Prostate gland (tissue), 2 donors: ENCODE data around the gene RNF223. TPM values are rescaled to one million over a fixed set of nuclear protein-coding genes. Genes with fewer than 3 reads are reported as not detected.
A peak's percentile ranks its signal among the peaks of the same experiment; 100 is the strongest.

ENCODE experiments used
- DNase-seq: peaks from one replicate; pipeline ENCODE4 v3.0.0-alpha.2; 2019; ENCODE audit warnings: low spot score
- H3K27ac ChIP-seq, 2 donors: fragments of 200-600 bp; sonication (generic); 2 replicates each; pipeline ENCODE4 v1.5.1; 2017 to 2019
- H3K27me3 ChIP-seq: fragments of 200-600 bp; sonication (generic); replicated peaks from 2 replicates; pipeline ENCODE4 v1.5.1; 2019; ENCODE audit not compliant: insufficient read depth
- H3K36me3 ChIP-seq, 2 donors: fragments of 200-600 bp; sonication (generic); 1 replicate in 1 of 2; 2 replicates in 1 of 2; pipeline versions ENCODE4 v1.5.1 to v1.8.1; 2017 to 2019
- H3K4me1 ChIP-seq: fragments of 200-600 bp; sonication (generic); replicated peaks from 2 replicates; pipeline ENCODE4 v1.5.1; 2019
- H3K4me3 ChIP-seq, 2 donors: fragments of 200-600 bp; sonication (generic); 2 replicates each; pipeline ENCODE4 v1.5.1; 2017 to 2019
- H3K9me3 ChIP-seq: fragments of 200-600 bp; sonication (generic); 2 replicates; pipeline ENCODE4 v1.5.1; 2017
- CTCF ChIP-seq, 4 experiments: fragments of 200-600 bp in 2 of 4; fragments of 450-650 bp in 2 of 4; sonication (generic) in 2 of 4; IDR thresholded peaks; 1 replicate in 3 of 4; 2 replicates in 1 of 4; pipeline ENCODE4 v1.5.1; 2016 to 2019; ENCODE audit warnings: antibody characterized with exemption in 4 of 4, mild to moderate bottlenecking in 2 of 4, moderate library complexity in 2 of 4
- POLR2A ChIP-seq: fragments of 450-650 bp; IDR thresholded peaks from one replicate; pipeline ENCODE4 v1.6.1; 2016; ENCODE audit warnings: antibody characterized with exemption, mild to moderate bottlenecking
- POLR2AphosphoS5 ChIP-seq: sonication (generic); formaldehyde crosslinking; IDR thresholded peaks from one replicate; pipeline ENCODE4 v1.6.1; 2017; ENCODE audit warnings: antibody characterized with exemption
- WGBS: methylation state at CpG from one replicate; pipeline ENCODE4 v1.1.5; 2018; 5-methylcytosine and 5-hydroxymethylcytosine counted together
- intact Hi-C: fragments of 100-400 bp; cut with DNase I; formaldehyde crosslinking; loops from one replicate; pipeline ENCODE4 v1.14.2; 2022
- total RNA-seq, 2 donors: library from RNA; depleted of rRNA; stranded (reverse); fragments of >200 nt; gene quantifications; one replicate each; pipeline ENCODE4 v1.1.0, GENCODE V29; 2016

RNF223 gene
- total RNA-seq, result 1 to 10 TPM; 1.4 to 1.8 TPM

GRCh38 chr1:1073743-1074587 is at the start of gene RNF223:
TSS of gene RNF223 (minus strand) at chr1:1074306. CDS start at chr1:1072566, 1,740 bp downstream.
- TF ChIP-seq POLR2AphosphoS5, result peak; percentile 77
- TF ChIP-seq CTCF (IDR thresholded peaks at IDR 0.05), result no peak
- peak; percentile 67 for TF ChIP-seq POLR2A
- peak within 1 kb of the TSS; percentile 51 to 58 for H3K27ac ChIP-seq
- H3K27me3 ChIP-seq, result no peaks in the 10 kb centered on the region
- H3K36me3 ChIP-seq, result no peaks in the 10 kb centered on the region
- peak within 1 kb of the TSS in 1 of 2 donors; percentile 17 for H3K4me3 ChIP-seq
- peaks cover 2% of the 10 kb centered on the region for H3K4me1 ChIP-seq
- H3K9me3 ChIP-seq, result no peaks in the 10 kb centered on the region
- WGBS, result 52% methylated on average over 24 of the region's 35 CpGs
- peak; percentile 82 for DNase-seq
- intact Hi-C loops, result no loop called here

- 63% methylated on average over 18 of the region's 18 CpGs for WGBS
- H3K9me3 ChIP-seq, result no peaks in the 10 kb centered on the region
- H3K4me1 ChIP-seq, result no peaks in the 10 kb centered on the region
- intact Hi-C loops, result loop anchor here (1.0 to 5.0 kb wide), 2 partner anchors 169 to 249 kb away; no protein-coding TSS in a partner anchor
- no peaks in the 10 kb centered on the region for H3K27me3 ChIP-seq
- H3K36me3 ChIP-seq, result no peaks in the 10 kb centered on the region
- DNase-seq, result no peak
- H3K4me3 ChIP-seq, result no peak overlapping the region
- peak in 1 of 4 experiments; percentile 4 for TF ChIP-seq CTCF (IDR thresholded peaks at IDR 0.05)
- no peak for TF ChIP-seq POLR2AphosphoS5
- no peak overlapping the region for H3K27ac ChIP-seq
Observed at GRCh38 chr1:1122981-1123480, 48.9 kb upstream of the RNF223 start.

DNA sequence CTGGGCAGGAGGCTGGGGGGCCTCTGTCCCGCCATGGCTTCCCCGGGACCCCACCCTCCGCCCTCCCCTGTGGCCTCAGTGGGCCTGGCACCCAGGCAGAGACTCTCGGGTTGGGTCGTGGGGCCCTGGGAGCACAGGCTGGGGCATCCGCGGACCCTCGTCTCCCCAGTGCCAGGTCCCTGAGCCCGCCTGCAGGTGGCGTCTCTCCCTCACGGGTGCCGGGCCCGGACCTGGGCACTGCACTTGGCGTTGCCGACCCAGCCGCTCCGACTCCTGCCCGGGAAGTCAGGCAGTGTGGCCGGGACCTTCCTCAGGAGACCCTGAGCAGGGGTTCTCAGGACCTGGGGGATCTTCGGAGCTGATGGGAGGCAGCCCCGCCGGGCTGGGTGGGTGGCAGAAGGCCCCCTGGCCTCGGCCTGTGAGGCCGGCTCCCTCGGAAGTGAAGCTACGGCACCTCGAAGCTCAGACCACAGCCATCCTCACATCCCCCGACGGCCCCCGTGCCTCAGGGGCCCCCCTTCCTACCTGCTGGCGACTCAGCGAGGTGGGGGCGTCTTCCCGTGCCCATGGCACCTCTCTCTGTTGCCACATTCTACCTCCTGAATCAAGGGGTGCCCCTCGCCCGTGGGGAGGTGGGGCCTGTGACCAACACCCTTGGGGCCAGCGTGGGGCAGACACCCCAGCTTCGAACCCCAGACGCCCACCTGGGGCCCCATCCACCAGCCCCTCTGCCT is 48.1 kb upstream of the RNF223 start:
- Histone ChIP-seq H3K27ac (no peak overlapping the region), H3K9me3 (no peaks in the 10 kb centered on the region), H3K4me1 (no peaks in the 10 kb centered on the region), H3K4me3 (no peak overlapping the region), H3K36me3 (no peaks in the 10 kb centered on the region), H3K27me3 (no peaks in the 10 kb centered on the region)
- intact Hi-C loops, result loop anchor here (1.0 to 5.0 kb wide), 2 partner anchors 170 to 250 kb away; no protein-coding TSS in a partner anchor
- no peak for TF ChIP-seq POLR2A
- peak; percentile 54 for TF ChIP-seq POLR2AphosphoS5
- TF ChIP-seq CTCF (IDR thresholded peaks at IDR 0.05), result peak; percentile 78 to 98 (median 93)
- 16% methylated on average over 39 of the region's 39 CpGs for WGBS
- peak; percentile 76 for DNase-seq

GRCh38 chr1:1121611-1122077 is 47.5 kb upstream of the RNF223 start:
- Histone ChIP-seq H3K9me3 (no peaks in the 10 kb centered on the region), H3K27me3 (no peaks in the 10 kb centered on the region), H3K4me1 (no peaks in the 10 kb centered on the region), H3K36me3 (no peaks in the 10 kb centered on the region), H3K4me3 (no peak overlapping the region), H3K27ac (no peak overlapping the region)
- intact Hi-C loops, result loop anchor here (1.0 to 5.0 kb wide), 2 partner anchors 171 to 251 kb away; no protein-coding TSS in a partner anchor
- TF ChIP-seq CTCF (IDR thresholded peaks at IDR 0.05) (no peak), POLR2AphosphoS5 (no peak), POLR2A (no peak)
- DNase-seq, result no peak
- 26% methylated on average over 9 of the region's 15 CpGs for WGBS
